Glutamatergic neuron (in vitro differentiated cells): Measurements from ENCODE around the gene RFESD. TPM values are rescaled to one million over a fixed set of nuclear protein-coding genes. Genes with fewer than 3 reads are reported as not detected.

Experiments used
- DNase-seq: peaks from one replicate; pipeline ENCODE4 v3.0.0; 2022
- H3K27ac Mint-ChIP-seq: one replicate; pipeline ENCODE4 v1.8.0; 2020; ENCODE audit warnings: mild to moderate bottlenecking, mixed read lengths, inconsistent platforms; ENCODE audit not compliant: unreplicated experiment
- H3K27me3 Mint-ChIP-seq: one replicate; pipeline ENCODE4 v1.8.0; 2020; ENCODE audit warnings: mild to moderate bottlenecking, moderate library complexity, mixed read lengths, inconsistent platforms; ENCODE audit not compliant: unreplicated experiment
- H3K36me3 Mint-ChIP-seq: one replicate; pipeline ENCODE4 v1.8.0; 2020; ENCODE audit warnings: mild to moderate bottlenecking, mixed read lengths, inconsistent platforms; ENCODE audit not compliant: unreplicated experiment
- H3K4me1 Mint-ChIP-seq: one replicate; pipeline ENCODE4 v1.8.0; 2020; ENCODE audit warnings: mild to moderate bottlenecking, low read depth, mixed read lengths, inconsistent platforms; ENCODE audit not compliant: unreplicated experiment
- H3K4me3 Mint-ChIP-seq: one replicate; pipeline ENCODE4 v1.8.0; 2020; ENCODE audit warnings: mild to moderate bottlenecking, mixed read lengths, inconsistent platforms; ENCODE audit not compliant: unreplicated experiment
- H3K9me3 Mint-ChIP-seq: one replicate; pipeline ENCODE4 v1.8.0; 2020; ENCODE audit warnings: mild to moderate bottlenecking, moderate library complexity, mixed read lengths, inconsistent platforms; ENCODE audit not compliant: unreplicated experiment
- long read RNA-seq: library from polyadenylated mRNA; unstranded; transcript quantifications from one replicate; pipeline ENCODE4 v2.0.0, GENCODE V29; 2020; ENCODE audit not compliant: unreplicated experiment
- total RNA-seq: library from RNA; stranded (reverse); fragmentation: NEBNext Ultra II Directional; extraction: Animal tissue kit (Norgen Biotek cat#: 25700); gene quantifications from one replicate; pipeline ENCODE4 v1.2.1, GENCODE V29; 2021; ENCODE audit not compliant: unreplicated experiment
- TF ChIP-seq, protein P1 (sequence below): fragments of 200-600 bp; sonication (generic); IDR thresholded peaks from one replicate; pipeline ENCODE4 v1.5.0; 2021; ENCODE audit not compliant: partially characterized antibody, unreplicated experiment

The RFESD gene
- total RNA-seq: 1.1 TPM
- long read RNA-seq: 0 reads

DNA sequence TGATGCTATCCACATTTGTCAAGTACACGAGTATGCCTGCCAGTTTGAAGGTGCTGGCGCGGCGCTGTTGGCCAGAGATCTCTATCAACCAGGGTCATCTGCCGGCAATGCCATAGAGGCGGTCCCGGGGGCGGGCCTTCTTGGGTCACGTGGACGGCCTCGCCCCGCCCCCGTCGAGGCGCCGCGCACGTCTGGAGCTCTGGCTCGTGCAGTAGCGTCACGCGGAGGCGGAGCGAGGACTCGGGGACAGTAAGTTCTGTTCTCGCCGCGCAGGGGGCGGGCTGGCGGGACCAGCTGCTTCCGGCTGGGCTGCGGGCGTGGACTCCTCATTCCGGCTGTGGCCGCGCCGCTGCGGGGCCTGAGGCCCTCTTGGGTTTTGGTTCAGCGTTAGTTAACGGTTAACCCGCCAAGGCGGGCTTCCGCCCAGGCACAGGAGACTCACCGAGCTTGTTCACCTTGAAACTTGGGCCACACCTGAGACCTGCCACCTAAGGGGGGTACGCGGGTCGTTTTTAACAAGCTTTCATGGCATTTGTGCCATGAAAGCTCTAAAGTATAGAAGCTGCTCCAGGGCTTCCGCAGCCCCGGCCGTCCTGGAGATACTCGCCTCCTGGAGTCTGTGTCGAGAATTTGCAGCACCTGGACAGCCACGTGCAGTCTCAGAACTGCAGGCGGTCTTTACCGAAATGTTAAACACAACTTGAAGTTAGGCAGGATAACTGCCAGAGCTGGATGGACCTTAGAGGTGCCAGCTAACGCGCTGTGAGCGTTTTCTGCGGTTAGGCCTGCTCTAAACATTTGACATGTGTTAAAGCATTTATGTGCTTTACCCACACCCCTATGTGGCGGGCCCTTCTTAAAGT lies at the start of gene RFESD:
TSS of gene RFESD (plus strand) at position 209 of the 863 bp plus-strand sequence. CDS start 5,495 bp downstream, outside the sequence.
- DNase-seq: peak; percentile 97
- H3K27me3 Mint-ChIP-seq: no peaks in the 10 kb centered on the region
- peaks cover 6% of the 10 kb centered on the region for H3K36me3 Mint-ChIP-seq
- TF ChIP-seq, protein P1, sequence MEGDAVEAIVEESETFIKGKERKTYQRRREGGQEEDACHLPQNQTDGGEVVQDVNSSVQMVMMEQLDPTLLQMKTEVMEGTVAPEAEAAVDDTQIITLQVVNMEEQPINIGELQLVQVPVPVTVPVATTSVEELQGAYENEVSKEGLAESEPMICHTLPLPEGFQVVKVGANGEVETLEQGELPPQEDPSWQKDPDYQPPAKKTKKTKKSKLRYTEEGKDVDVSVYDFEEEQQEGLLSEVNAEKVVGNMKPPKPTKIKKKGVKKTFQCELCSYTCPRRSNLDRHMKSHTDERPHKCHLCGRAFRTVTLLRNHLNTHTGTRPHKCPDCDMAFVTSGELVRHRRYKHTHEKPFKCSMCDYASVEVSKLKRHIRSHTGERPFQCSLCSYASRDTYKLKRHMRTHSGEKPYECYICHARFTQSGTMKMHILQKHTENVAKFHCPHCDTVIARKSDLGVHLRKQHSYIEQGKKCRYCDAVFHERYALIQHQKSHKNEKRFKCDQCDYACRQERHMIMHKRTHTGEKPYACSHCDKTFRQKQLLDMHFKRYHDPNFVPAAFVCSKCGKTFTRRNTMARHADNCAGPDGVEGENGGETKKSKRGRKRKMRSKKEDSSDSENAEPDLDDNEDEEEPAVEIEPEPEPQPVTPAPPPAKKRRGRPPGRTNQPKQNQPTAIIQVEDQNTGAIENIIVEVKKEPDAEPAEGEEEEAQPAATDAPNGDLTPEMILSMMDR: peak; percentile 17
- no peaks in the 10 kb centered on the region for H3K9me3 Mint-ChIP-seq
- peak within 1 kb of the TSS; percentile 78 for H3K4me3 Mint-ChIP-seq
- H3K4me1 Mint-ChIP-seq: no peaks in the 10 kb centered on the region
- peak within 1 kb of the TSS; percentile 79 for H3K27ac Mint-ChIP-seq

DNA sequence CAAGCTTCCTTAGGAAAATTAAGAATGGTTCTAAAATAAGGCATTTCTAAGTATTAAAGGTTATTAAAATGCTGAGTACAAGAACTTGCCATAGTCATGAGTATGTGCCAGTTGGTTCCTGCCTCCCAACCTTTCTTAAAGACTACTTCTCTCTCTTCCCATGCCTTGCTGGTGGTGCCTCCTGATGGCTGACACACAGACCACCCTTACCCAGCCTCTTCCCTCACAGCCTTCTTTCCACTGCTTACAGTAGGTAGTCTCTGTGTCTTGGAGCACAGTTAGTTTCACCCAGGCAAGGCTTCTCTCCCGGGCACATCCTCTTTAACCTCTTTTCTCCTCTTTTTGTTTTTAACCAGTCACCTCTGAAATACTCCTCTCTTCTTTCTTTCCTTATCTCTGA lies 47.3 kb upstream of the RFESD start:
- Mint-ChIP-seq H3K4me3 (no peak overlapping the region), H3K36me3 (no peaks in the 10 kb centered on the region), H3K9me3 (no peaks in the 10 kb centered on the region), H3K27ac (no peak overlapping the region), H3K27me3 (no peaks in the 10 kb centered on the region), H3K4me1 (peaks cover 2% of the 10 kb centered on the region)
- TF ChIP-seq, protein P1: no peak
- DNase-seq: no peak

DNA sequence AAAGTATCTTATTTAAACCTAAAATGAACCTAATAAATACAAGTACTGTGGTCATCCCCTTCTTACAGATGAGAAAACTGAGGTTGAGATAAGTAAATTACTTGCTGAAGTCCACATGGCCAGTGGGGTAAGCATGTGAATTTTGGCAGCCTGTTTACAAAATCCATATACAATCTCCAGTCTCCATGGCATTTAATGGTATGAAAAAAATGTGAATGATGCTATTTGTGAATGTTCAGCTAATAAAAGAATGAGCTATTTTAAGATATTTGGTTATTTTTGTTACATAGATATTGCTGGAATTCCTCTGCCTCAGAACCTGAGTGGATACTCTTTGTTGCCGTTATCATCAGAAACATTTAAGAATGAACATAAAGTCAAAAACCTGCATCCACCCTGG lies 46.0 kb upstream of the RFESD start:
- peaks cover 2% of the 10 kb centered on the region for H3K4me1 Mint-ChIP-seq
- no peaks in the 10 kb centered on the region for H3K9me3 Mint-ChIP-seq
- no peak overlapping the region for H3K27ac Mint-ChIP-seq
- no peaks in the 10 kb centered on the region for H3K27me3 Mint-ChIP-seq
- TF ChIP-seq, protein P1: no peak
- H3K36me3 Mint-ChIP-seq: no peaks in the 10 kb centered on the region
- no peak overlapping the region for H3K4me3 Mint-ChIP-seq
- DNase-seq: no peak

DNA sequence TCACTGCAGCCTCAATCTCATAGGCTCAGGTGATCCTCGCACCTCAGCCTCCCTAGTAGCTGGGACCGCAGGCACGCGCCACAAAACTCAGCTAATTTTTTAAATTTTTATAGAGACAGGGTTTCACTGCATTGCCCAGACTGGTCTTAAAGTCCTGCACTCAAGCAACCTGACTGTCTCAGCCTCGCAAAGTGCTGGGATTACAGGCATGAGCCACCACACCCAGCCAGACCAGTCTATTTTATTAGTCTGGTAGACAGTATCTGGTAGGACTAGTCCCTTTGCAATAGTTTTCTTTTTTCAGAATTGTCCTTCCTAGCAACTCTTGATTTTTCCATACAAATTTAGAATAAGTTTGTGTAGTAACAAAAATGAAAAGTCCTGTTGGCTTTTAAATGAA lies 40.8 kb upstream of the RFESD start:
- Mint-ChIP-seq H3K27ac (no peak overlapping the region), H3K9me3 (no peaks in the 10 kb centered on the region), H3K4me3 (no peak overlapping the region), H3K27me3 (no peaks in the 10 kb centered on the region), H3K36me3 (no peaks in the 10 kb centered on the region), H3K4me1 (no peaks in the 10 kb centered on the region)
- DNase-seq: no peak
- TF ChIP-seq, protein P1: no peak

DNA sequence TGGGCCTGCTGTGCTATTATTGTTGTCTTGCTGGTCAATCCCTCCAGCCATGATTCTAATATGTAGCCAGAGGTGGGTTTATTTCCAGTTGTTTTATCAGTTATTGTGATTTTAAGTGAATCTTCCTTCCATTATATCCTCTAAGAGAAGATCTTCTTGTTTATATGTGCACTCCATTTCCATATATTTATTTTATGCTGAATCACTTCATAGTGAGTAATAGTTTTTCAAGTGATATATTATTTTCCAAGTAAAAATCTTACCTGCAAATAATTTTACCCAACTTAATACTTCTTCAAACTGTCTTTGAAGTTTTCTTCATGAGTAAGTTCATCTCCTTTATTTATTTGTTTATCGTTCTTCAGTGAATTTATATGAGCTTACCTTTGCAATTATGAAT lies 40.2 kb upstream of the RFESD start:
- Mint-ChIP-seq H3K36me3 (no peaks in the 10 kb centered on the region), H3K4me3 (no peak overlapping the region), H3K27me3 (no peaks in the 10 kb centered on the region), H3K9me3 (no peaks in the 10 kb centered on the region), H3K4me1 (no peaks in the 10 kb centered on the region), H3K27ac (no peak overlapping the region)
- no peak for DNase-seq
- TF ChIP-seq, protein P1: no peak
